Measurements from ENCODE around the gene CASP7. TPM values are rescaled to one million over a fixed set of nuclear protein-coding genes. Genes with fewer than 3 reads are reported as not detected.

The CASP7 gene
- total and polyA plus RNA-seq, 12 donors = 7.1 to 25.1 (median 17.2) TPM

- no peak overlapping the region for H3K4me3 ChIP-seq
- H3K9me3 ChIP-seq (replicated peaks in 1 of 3) = peaks cover 0 to 26% (median 11%) of the 10 kb centered on the region in 3 donors
- no peak for DNase-seq
- no peak for TF ChIP-seq POLR2A (IDR thresholded peaks at IDR 0.05)
- TF ChIP-seq, protein P1, sequence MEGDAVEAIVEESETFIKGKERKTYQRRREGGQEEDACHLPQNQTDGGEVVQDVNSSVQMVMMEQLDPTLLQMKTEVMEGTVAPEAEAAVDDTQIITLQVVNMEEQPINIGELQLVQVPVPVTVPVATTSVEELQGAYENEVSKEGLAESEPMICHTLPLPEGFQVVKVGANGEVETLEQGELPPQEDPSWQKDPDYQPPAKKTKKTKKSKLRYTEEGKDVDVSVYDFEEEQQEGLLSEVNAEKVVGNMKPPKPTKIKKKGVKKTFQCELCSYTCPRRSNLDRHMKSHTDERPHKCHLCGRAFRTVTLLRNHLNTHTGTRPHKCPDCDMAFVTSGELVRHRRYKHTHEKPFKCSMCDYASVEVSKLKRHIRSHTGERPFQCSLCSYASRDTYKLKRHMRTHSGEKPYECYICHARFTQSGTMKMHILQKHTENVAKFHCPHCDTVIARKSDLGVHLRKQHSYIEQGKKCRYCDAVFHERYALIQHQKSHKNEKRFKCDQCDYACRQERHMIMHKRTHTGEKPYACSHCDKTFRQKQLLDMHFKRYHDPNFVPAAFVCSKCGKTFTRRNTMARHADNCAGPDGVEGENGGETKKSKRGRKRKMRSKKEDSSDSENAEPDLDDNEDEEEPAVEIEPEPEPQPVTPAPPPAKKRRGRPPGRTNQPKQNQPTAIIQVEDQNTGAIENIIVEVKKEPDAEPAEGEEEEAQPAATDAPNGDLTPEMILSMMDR (IDR thresholded peaks at IDR 0.05) = no peak
- H3K4me1 ChIP-seq (replicated peaks in 1 of 2) = no peaks in the 10 kb centered on the region
- intact Hi-C loops (cut with DNase I) = no loop called here
- H3K36me3 ChIP-seq (replicated peaks in 1 of 2) = no peaks in the 10 kb centered on the region
- no peaks in the 10 kb centered on the region for H3K27me3 ChIP-seq
- no peak overlapping the region for H3K27ac ChIP-seq
- WGBS, 4 donors = 89 to 100% (median 93%) methylated on average over 1 of the region's 1 CpG
Observed at GRCh38 chr10:113689057-113689456, 9.3 kb downstream of the CASP7 start.

- Histone ChIP-seq H3K27ac (no peak overlapping the region), H3K4me1 (replicated peaks in 1 of 2) (no peaks in the 10 kb centered on the region), H3K9me3 (replicated peaks in 1 of 3) (peaks cover 0 to 26% (median 11%) of the 10 kb centered on the region in 3 donors), H3K27me3 (no peaks in the 10 kb centered on the region), H3K4me3 (no peak overlapping the region), H3K36me3 (replicated peaks in 1 of 2) (no peaks in the 10 kb centered on the region)
- WGBS, 4 donors = 67 to 87% (median 73%) methylated on average over 3 of the region's 3 CpGs
- no peak for DNase-seq
- TF ChIP-seq POLR2A (IDR thresholded peaks at IDR 0.05) = no peak
- TF ChIP-seq, protein P1 (IDR thresholded peaks at IDR 0.05) = no peak
- intact Hi-C loops (cut with DNase I) = no loop called here
Observed at GRCh38 chr10:113689574-113689973, 9.9 kb downstream of the CASP7 start.

- DNase-seq = no peak
- TF ChIP-seq, protein P1 (IDR thresholded peaks at IDR 0.05) = no peak
- no peak for TF ChIP-seq POLR2A (IDR thresholded peaks at IDR 0.05)
- Histone ChIP-seq H3K9me3 (replicated peaks in 1 of 3) (peaks cover 0 to 26% (median 11%) of the 10 kb centered on the region in 3 donors), H3K4me1 (replicated peaks in 1 of 2) (no peaks in the 10 kb centered on the region), H3K36me3 (replicated peaks in 1 of 2) (no peaks in the 10 kb centered on the region), H3K27me3 (no peaks in the 10 kb centered on the region), H3K4me3 (no peak overlapping the region), H3K27ac (no peak overlapping the region)
- intact Hi-C loops (cut with DNase I) = no loop called here
- WGBS, 4 donors = 63 to 67% (median 65%) methylated on average over 3 of the region's 3 CpGs
Observed at GRCh38 chr10:113690749-113691148, 11.0 kb downstream of the CASP7 start.

DNA sequence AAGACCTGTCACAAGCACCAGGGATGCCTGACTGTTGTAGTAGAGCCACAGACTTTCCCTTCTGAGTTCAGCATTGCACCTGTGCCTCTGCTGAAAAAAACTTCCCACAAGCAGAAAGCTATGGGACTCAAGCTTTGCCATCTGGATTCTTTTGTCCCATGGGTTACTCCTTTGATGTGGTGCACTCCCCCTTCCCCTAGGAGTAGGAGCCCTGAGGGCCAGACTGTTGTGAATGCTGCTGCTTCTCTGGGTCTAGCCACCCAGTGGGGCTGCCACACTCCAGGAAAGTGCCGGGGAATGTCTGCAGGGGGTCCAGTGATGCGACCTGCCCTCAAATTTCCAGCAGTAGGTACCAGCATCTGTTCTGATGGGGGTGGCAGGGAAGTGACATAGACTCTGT is 11.7 kb downstream of the CASP7 start:
- TF ChIP-seq, protein P1 (IDR thresholded peaks at IDR 0.05) = no peak
- no peak for TF ChIP-seq POLR2A (IDR thresholded peaks at IDR 0.05)
- intact Hi-C loops (cut with DNase I) = no loop called here
- no peaks in the 10 kb centered on the region for H3K27me3 ChIP-seq
- 70 to 100% (median 98%) methylated on average over 2 of the region's 2 CpGs; no CpG with 5 or more reads in 1 of the 4 donors for WGBS, 4 donors
- H3K36me3 ChIP-seq (replicated peaks in 1 of 2) = no peaks in the 10 kb centered on the region
- H3K4me1 ChIP-seq (replicated peaks in 1 of 2) = no peaks in the 10 kb centered on the region
- H3K4me3 ChIP-seq = no peak overlapping the region
- peaks cover 0 to 26% (median 8%) of the 10 kb centered on the region in 3 donors for H3K9me3 ChIP-seq (replicated peaks in 1 of 3)
- no peak for DNase-seq
- no peak overlapping the region for H3K27ac ChIP-seq
